Naive thymus-derived CD4-positive, alpha-beta T cell (primary cell): ENCODE results near the gene ADAMTS10. TPM values are rescaled to one million over a fixed set of nuclear protein-coding genes. Genes with fewer than 3 reads are reported as not detected.
"Not testable (repeated sequence)": the region's sequence is repeated elsewhere in the genome, so short reads cannot be mapped to it uniquely, and the experiment has no call there.

Experiments
- ATAC-seq: fragments of 150-1000 bp; cut with Tn5 transposase; 2 replicates; pipeline ENCODE4 v1.10.0; 2021; ENCODE audit warnings: mild to moderate bottlenecking, moderate library complexity
- CTCF ChIA-PET: fragments of 350-600 bp; sonication (Branson Sonifier 250); formaldehyde crosslinking; loops from one replicate; lab custom pipeline; 2021; ENCODE audit warnings: antibody characterized with exemption; lab: Charles Lee
- POLR2A ChIA-PET: fragments of 350-600 bp; sonication (Branson Sonifier 250); formaldehyde crosslinking; loops from one replicate; lab custom pipeline; 2021; ENCODE audit warnings: antibody characterized with exemption, inconsistent platforms; lab: Charles Lee
- DNase-seq, 9 donors: peaks; one replicate each; pipeline versions ENCODE4 v3.0.0 to v3.0.0-alpha.2; 2020 to 2022; ENCODE audit warnings: mixed read lengths in 1 of 9
- H3K27ac ChIP-seq: one replicate; pipeline ENCODE4 v1.7.0; 2013; ENCODE audit warnings: mild to moderate bottlenecking, low read depth, low read length, moderate library complexity
- H3K27me3 ChIP-seq, 2 donors: one replicate each; pipeline ENCODE4 v1.7.0; 2013; ENCODE audit warnings: low read length in 2 of 2, mild to moderate bottlenecking in 2 of 2, moderate library complexity in 2 of 2; ENCODE audit not compliant: control insufficient read depth in 2 of 2, insufficient read depth in 2 of 2
- H3K36me3 ChIP-seq, 3 experiments: 1 replicate in 2 of 3; 2 replicates in 1 of 3; pipeline ENCODE4 v1.7.0; 2013; ENCODE audit warnings: low read length in 3 of 3, mild to moderate bottlenecking in 3 of 3, moderate library complexity in 1 of 3; ENCODE audit not compliant: insufficient read depth in 3 of 3, control insufficient read depth in 2 of 3
- H3K4me1 ChIP-seq, 2 donors: one replicate each; pipeline ENCODE4 v1.7.0; 2013; ENCODE audit warnings: low read length in 2 of 2, mild to moderate bottlenecking in 2 of 2, moderate library complexity in 1 of 2; ENCODE audit not compliant: control insufficient read depth in 2 of 2, insufficient read depth in 2 of 2
- H3K4me3 ChIP-seq: 2 replicates; pipeline ENCODE4 v1.7.0; 2013; ENCODE audit warnings: mild to moderate bottlenecking, low read length
- H3K9me3 ChIP-seq, 3 experiments: 1 replicate in 2 of 3; 2 replicates in 1 of 3; pipeline ENCODE4 v1.7.0; 2013; ENCODE audit warnings: low read length in 3 of 3; ENCODE audit not compliant: control insufficient read depth in 2 of 3
- H3K27ac Mint-ChIP-seq, 9 donors: one replicate each; pipeline ENCODE4 v1.8.0; 2020 to 2022; ENCODE audit warnings: mixed read lengths in 9 of 9, mild to moderate bottlenecking in 8 of 9, moderate library complexity in 5 of 9, inconsistent platforms in 2 of 9
- H3K27me3 Mint-ChIP-seq, 5 donors: one replicate each; pipeline ENCODE4 v1.8.0; 2021 to 2022; ENCODE audit warnings: mixed read lengths in 5 of 5, mild to moderate bottlenecking in 1 of 5
- H3K36me3 Mint-ChIP-seq, 5 donors: one replicate each; pipeline ENCODE4 v1.8.0; 2020 to 2022; ENCODE audit warnings: mixed read lengths in 5 of 5, mild to moderate bottlenecking in 3 of 5, inconsistent platforms in 1 of 5
- H3K4me1 Mint-ChIP-seq, 7 donors: one replicate each; pipeline ENCODE4 v1.8.0; 2020 to 2022; ENCODE audit warnings: mixed read lengths in 7 of 7, mild to moderate bottlenecking in 3 of 7, inconsistent platforms in 1 of 7
- H3K4me3 Mint-ChIP-seq, 10 donors: one replicate each; pipeline ENCODE4 v1.8.0; 2020 to 2022; ENCODE audit warnings: mild to moderate bottlenecking in 10 of 10, mixed read lengths in 10 of 10, moderate library complexity in 6 of 10, inconsistent platforms in 2 of 10
- H3K9me3 Mint-ChIP-seq, 11 donors: one replicate each; pipeline ENCODE4 v1.8.0; 2020 to 2022; ENCODE audit warnings: mixed read lengths in 11 of 11, mild to moderate bottlenecking in 4 of 11, inconsistent platforms in 1 of 11, moderate library complexity in 1 of 11
- intact Hi-C, 2 donors: fragments of 100-400 bp; cut with micrococcal nuclease; formaldehyde crosslinking; loops; one replicate each; pipeline ENCODE4 v1.15.1; 2023
- polyA plus RNA-seq, 2 donors: library from polyadenylated mRNA; unstranded; fragments of 300-500 nt; fragmentation: Illumina TruSeq; gene quantifications; one replicate each; pipeline ENCODE4 v1.2.3, GENCODE V29; 2021
- total RNA-seq, 6 experiments: library from RNA in 5 of 6; stranded (reverse) in 5 of 6; gene quantifications; 1 replicate in 5 of 6; 2 replicates in 1 of 6; pipeline ENCODE4 v1.2.3 and lab custom pipeline; 2021 to 2026

ADAMTS10 gene
- total and polyA plus RNA-seq, 7 experiments from 2014 or later, result 1.5 to 102 (median 78.7) TPM

- H3K4me1 Mint-ChIP-seq, result peaks cover 53 to 71% (median 61%) of the 10 kb centered on the region in 7 donors
- peaks cover 0 to 3% (median 0%) of the 10 kb centered on the region in 5 donors for H3K27me3 Mint-ChIP-seq
- ATAC-seq (peak; percentile 10), DNase-seq (no peak)
- H3K4me3 ChIP-seq, result peak within 1 kb of the TSS; percentile 53
- H3K36me3 Mint-ChIP-seq, result peaks cover 0 to 44% (median 0%) of the 10 kb centered on the region in 5 donors
- intact Hi-C loops, result no loop called here
- H3K9me3 ChIP-seq, result no peaks in the 10 kb centered on the region
- peaks cover 47 to 60% of the 10 kb centered on the region in 2 donors for H3K4me1 ChIP-seq
- H3K27ac Mint-ChIP-seq, result peak within 1 kb of the TSS; percentile 39 to 98 (median 79)
- H3K27me3 ChIP-seq, result no peaks in the 10 kb centered on the region
- peaks cover 0 to 9% (median 0%) of the 10 kb centered on the region in 11 donors for H3K9me3 Mint-ChIP-seq
- POLR2A ChIA-PET, result interaction anchor here (0.7 to 21.7 kb wide), 10 partner anchors 8 to 256 kb away, joined by 3 to 566 read pairs (median 6); partner anchors contain the start of genes NDUFA7, RPS28 and ZNF414
- H3K27ac ChIP-seq, result no peak within 1 kb of the TSS
- H3K4me3 Mint-ChIP-seq, result peak within 1 kb of the TSS; percentile 80 to 97 (median 84)
- CTCF ChIA-PET, result interaction anchor here (0.7 to 8.3 kb wide), 15 partner anchors 9 to 1692 kb away, joined by 3 to 147 read pairs (median 9); partner anchors contain the start of genes MARCHF2 and ZNF414
- no peaks in the 10 kb centered on the region for H3K36me3 ChIP-seq
Observed at GRCh38 chr19:8577247-8577646, 33.3 kb downstream of the ADAMTS10 start, which contains the start of gene MYO1F. TSS of gene MYO1F (minus strand) at chr19:8577442. CDS start at chr19:8577309, 133 bp downstream.

- H3K4me1 Mint-ChIP-seq, result peaks cover 57 to 78% (median 66%) of the 10 kb centered on the region in 7 donors
- peaks cover 0 to 48% (median 0%) of the 10 kb centered on the region in 5 donors for H3K36me3 Mint-ChIP-seq
- peak overlapping the region; percentile 80 to 97 (median 84) for H3K4me3 Mint-ChIP-seq
- intact Hi-C loops, result no loop called here
- Histone ChIP-seq H3K4me1 (peaks cover 53 to 68% of the 10 kb centered on the region in 2 donors), H3K27ac (no peak overlapping the region), H3K9me3 (no peaks in the 10 kb centered on the region), H3K27me3 (no peaks in the 10 kb centered on the region), H3K4me3 (peak overlapping the region; percentile 53), H3K36me3 (no peaks in the 10 kb centered on the region)
- CTCF ChIA-PET, result interaction anchor here (0.7 to 8.3 kb wide), 10 partner anchors 37 to 271 kb away, joined by 3 to 147 read pairs (median 4); partner anchors contain the start of genes MARCHF2 and ZNF414
- peaks cover 0 to 3% (median 0%) of the 10 kb centered on the region in 5 donors for H3K27me3 Mint-ChIP-seq
- peaks cover 0 to 9% (median 0%) of the 10 kb centered on the region in 11 donors for H3K9me3 Mint-ChIP-seq
- DNase-seq (no peak), ATAC-seq (peak; percentile 22)
- H3K27ac Mint-ChIP-seq, result peak overlapping the region; percentile 4 to 98 (median 79)
- POLR2A ChIA-PET, result interaction anchor here (0.5 to 21.7 kb wide), 11 partner anchors 10 to 132 kb away, joined by 3 to 566 read pairs (median 6); partner anchors contain the start of genes HNRNPM and ZNF414
Observed at GRCh38 chr19:8576273-8576993, 34.1 kb downstream of the ADAMTS10 start.

GRCh38 chr19:8575467-8575997 is 35.0 kb downstream of the ADAMTS10 start:
- DNase-seq, result peak in 8 of 9 donors; percentile 40 to 65 (median 52)
- H3K4me1 ChIP-seq, result peaks cover 55 to 73% of the 10 kb centered on the region in 2 donors
- Mint-ChIP-seq H3K4me1 (peaks cover 60 to 81% (median 72%) of the 10 kb centered on the region in 7 donors), H3K27me3 (peaks cover 0 to 3% (median 0%) of the 10 kb centered on the region in 5 donors), H3K27ac (peak overlapping the region in 8 of 9 donors; percentile 17 to 98 (median 80)), H3K9me3 (peaks cover 0 to 9% (median 0%) of the 10 kb centered on the region in 11 donors), H3K36me3 (peaks cover 0 to 55% (median 0%) of the 10 kb centered on the region in 5 donors), H3K4me3 (peak overlapping the region; percentile 80 to 97 (median 84))
- H3K9me3 ChIP-seq, result no peaks in the 10 kb centered on the region
- ChIA-PET POLR2A (interaction anchor here (0.7 to 21.7 kb wide), 9 partner anchors 9 to 131 kb away, joined by 3 to 566 read pairs (median 7); partner anchors contain the start of genes HNRNPM and ZNF414), CTCF (interaction anchor here (0.6 to 8.3 kb wide), 9 partner anchors 23 to 222 kb away, joined by 3 to 147 read pairs (median 4); partner anchors contain the start of gene ZNF414)
- no peaks in the 10 kb centered on the region for H3K27me3 ChIP-seq
- peak; percentile 46 for ATAC-seq
- intact Hi-C loops, result no loop called here
- H3K36me3 ChIP-seq, result no peaks in the 10 kb centered on the region
- peak overlapping the region; percentile 53 for H3K4me3 ChIP-seq
- H3K27ac ChIP-seq, result no peak overlapping the region

- CTCF ChIA-PET, result interaction anchor here (0.7 to 8.3 kb wide), 2 partner anchors 62 to 69 kb away, joined by 4 to 70 read pairs; no protein-coding TSS in a partner anchor
- Histone ChIP-seq H3K4me3 (peak overlapping the region; percentile 59), H3K4me1 (peaks cover 59 to 75% of the 10 kb centered on the region in 2 donors)
- POLR2A ChIA-PET, result interaction anchor here (21.7 kb wide), 1 partner anchor 56 kb away, joined by 566 read pairs; the partner anchor contains the start of gene ZNF414
- H3K9me3 Mint-ChIP-seq, H3K27ac ChIP-seq, H3K27me3 Mint-ChIP-seq, intact Hi-C loops, H3K9me3 ChIP-seq, H3K36me3 ChIP-seq, H3K27me3 ChIP-seq, ATAC-seq, DNase-seq: not testable (repeated sequence)
- Mint-ChIP-seq H3K4me1 (peaks cover 62 to 91% (median 80%) of the 10 kb centered on the region in 7 donors), H3K36me3 (peaks cover 0 to 57% (median 0%) of the 10 kb centered on the region in 5 donors), H3K27ac (peak overlapping the region in 5 of 9 donors; percentile 5 to 98 (median 78)), H3K4me3 (peak overlapping the region in 5 of 10 donors; percentile 34 to 97 (median 84))
Observed at GRCh38 chr19:8574619-8574922, 35.9 kb downstream of the ADAMTS10 start.

- Mint-ChIP-seq H3K36me3 (peaks cover 0 to 69% (median 0%) of the 10 kb centered on the region in 5 donors), H3K27me3 (peaks cover 0 to 2% (median 0%) of the 10 kb centered on the region in 5 donors), H3K4me3 (peak overlapping the region in 7 of 10 donors; percentile 21 to 97 (median 51)), H3K9me3 (peaks cover 0 to 9% (median 0%) of the 10 kb centered on the region in 11 donors), H3K4me1 (peaks cover 62 to 91% (median 81%) of the 10 kb centered on the region in 7 donors), H3K27ac (peak overlapping the region in 8 of 9 donors; percentile 25 to 98 (median 80))
- H3K36me3 ChIP-seq, result no peaks in the 10 kb centered on the region
- no peak for DNase-seq
- H3K4me3 ChIP-seq, result peak overlapping the region; percentile 59
- peaks cover 62 to 78% of the 10 kb centered on the region in 2 donors for H3K4me1 ChIP-seq
- CTCF ChIA-PET, result interaction anchor here (0.8 kb wide), 1 partner anchor 59 kb away, joined by 4 read pairs; the partner anchor contains the start of gene ZNF414
- POLR2A ChIA-PET, result interaction anchor here (21.7 kb wide), 1 partner anchor 55 kb away, joined by 566 read pairs; the partner anchor contains the start of gene ZNF414
- intact Hi-C loops, result no loop called here
- ATAC-seq, result no peak
- no peaks in the 10 kb centered on the region for H3K27me3 ChIP-seq
- H3K27ac ChIP-seq, result no peak overlapping the region
- H3K9me3 ChIP-seq, result no peaks in the 10 kb centered on the region
Observed at GRCh38 chr19:8573316-8573715, 37.2 kb downstream of the ADAMTS10 start.
